Sigmoid colon (tissue), 4 donors: ENCODE results near the gene PKN1.

Experiments used
- EP300 ChIP-seq, 4 donors: sonication (generic); formaldehyde crosslinking; IDR thresholded peaks; one replicate each; pipeline ENCODE4 v1.6.1; 2017; ENCODE audit warnings: antibody characterized with exemption in 4 of 4
- POLR2A ChIP-seq, 2 donors: fragments of 450-650 bp; IDR thresholded peaks; one replicate each; pipeline ENCODE4 v1.6.1; 2016; ENCODE audit warnings: antibody characterized with exemption in 2 of 2, mild to moderate bottlenecking in 2 of 2, moderate library complexity in 2 of 2
- TF ChIP-seq, protein P1 (sequence below), 4 experiments: fragments of 450-650 bp in 3 of 4; fragments of 200-600 bp in 1 of 4; IDR thresholded peaks; one replicate each; pipeline ENCODE4 v1.5.1; 2016 to 2019; ENCODE audit warnings: antibody characterized with exemption in 4 of 4, mild to moderate bottlenecking in 3 of 4, moderate library complexity in 2 of 4

DNA sequence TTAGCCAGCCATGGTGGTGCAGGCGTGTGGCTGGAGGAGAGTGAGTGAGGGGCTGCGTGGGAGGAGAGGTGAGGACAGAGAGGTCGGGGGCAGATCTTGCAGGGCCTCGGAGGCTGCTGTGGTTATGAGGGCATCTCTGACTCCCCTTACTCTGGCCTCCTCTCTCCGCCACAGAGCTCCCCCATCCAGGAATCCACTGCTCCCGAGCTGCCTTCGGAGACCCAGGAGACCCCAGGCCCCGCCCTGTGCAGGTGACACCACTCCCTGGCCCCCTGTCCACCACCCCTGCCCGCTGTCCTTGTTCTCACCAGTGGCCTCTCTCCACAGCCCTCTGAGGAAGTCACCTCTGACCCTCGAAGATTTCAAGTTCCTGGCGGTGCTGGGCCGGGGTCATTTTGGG, 34.3 kb downstream of the PKN1 start:
- no peak for TF ChIP-seq POLR2A (IDR thresholded peaks at IDR 0.05)
- TF ChIP-seq, protein P1, sequence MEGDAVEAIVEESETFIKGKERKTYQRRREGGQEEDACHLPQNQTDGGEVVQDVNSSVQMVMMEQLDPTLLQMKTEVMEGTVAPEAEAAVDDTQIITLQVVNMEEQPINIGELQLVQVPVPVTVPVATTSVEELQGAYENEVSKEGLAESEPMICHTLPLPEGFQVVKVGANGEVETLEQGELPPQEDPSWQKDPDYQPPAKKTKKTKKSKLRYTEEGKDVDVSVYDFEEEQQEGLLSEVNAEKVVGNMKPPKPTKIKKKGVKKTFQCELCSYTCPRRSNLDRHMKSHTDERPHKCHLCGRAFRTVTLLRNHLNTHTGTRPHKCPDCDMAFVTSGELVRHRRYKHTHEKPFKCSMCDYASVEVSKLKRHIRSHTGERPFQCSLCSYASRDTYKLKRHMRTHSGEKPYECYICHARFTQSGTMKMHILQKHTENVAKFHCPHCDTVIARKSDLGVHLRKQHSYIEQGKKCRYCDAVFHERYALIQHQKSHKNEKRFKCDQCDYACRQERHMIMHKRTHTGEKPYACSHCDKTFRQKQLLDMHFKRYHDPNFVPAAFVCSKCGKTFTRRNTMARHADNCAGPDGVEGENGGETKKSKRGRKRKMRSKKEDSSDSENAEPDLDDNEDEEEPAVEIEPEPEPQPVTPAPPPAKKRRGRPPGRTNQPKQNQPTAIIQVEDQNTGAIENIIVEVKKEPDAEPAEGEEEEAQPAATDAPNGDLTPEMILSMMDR (IDR thresholded peaks at IDR 0.05) = no peak
- no peak for TF ChIP-seq EP300 (IDR thresholded peaks at IDR 0.05)
